HG03135 (cell line): ENCODE data around the gene ANKRD23.
A peak's percentile ranks its signal among the peaks of the same experiment; 100 is the strongest.
"Not testable (repeated sequence)": the region's sequence is repeated elsewhere in the genome, so short reads cannot be mapped to it uniquely, and the experiment has no call there.

Experiments
- ATAC-seq: cut with Tn5 transposase; IDR thresholded peaks from one replicate; pipeline ENCODE4 v1.9.1; 2021; ENCODE audit warnings: mild to moderate bottlenecking, moderate library complexity; ENCODE audit not compliant: unreplicated experiment

ANKRD23 gene

GRCh38 chr2:96864343-96865091 is 20.7 kb upstream of the ANKRD23 start:
- ATAC-seq = no peak

- no peak for ATAC-seq
Measured at GRCh38 chr2:96863575-96864342, 19.9 kb upstream of the ANKRD23 start.

GRCh38 chr2:96863056-96863455 is 19.2 kb upstream of the ANKRD23 start:
- not testable (repeated sequence) for ATAC-seq

- no peak for ATAC-seq
Measured at GRCh38 chr2:96861074-96861473, 17.3 kb upstream of the ANKRD23 start.

GRCh38 chr2:96860065-96861029 is 16.5 kb upstream of the ANKRD23 start:
- no peak for ATAC-seq

- ATAC-seq = no peak
Measured at GRCh38 chr2:96859681-96860064, 15.9 kb upstream of the ANKRD23 start.

GRCh38 chr2:96859099-96859649 is 15.4 kb upstream of the ANKRD23 start:
- no peak for ATAC-seq

- ATAC-seq = peak; percentile 92
Measured at GRCh38 chr2:96857667-96858372, 14.0 kb upstream of the ANKRD23 start, which contains the start of gene ANKRD39. Gene ANKRD39 (minus strand): TSS chr2:96858016. CDS start chr2:96857987, 29 bp downstream.

- ATAC-seq = peak; percentile 11
Measured at GRCh38 chr2:96856776-96857666, 13.2 kb upstream of the ANKRD23 start.

GRCh38 chr2:96853321-96853720 is 9.5 kb upstream of the ANKRD23 start:
- ATAC-seq = no peak

GRCh38 chr2:96852667-96853066 is 8.8 kb upstream of the ANKRD23 start:
- no peak for ATAC-seq

GRCh38 chr2:96848264-96848663 is 4.4 kb upstream of the ANKRD23 start:
- ATAC-seq = no peak

GRCh38 chr2:96847586-96847985 is 3.8 kb upstream of the ANKRD23 start:
- no peak for ATAC-seq

GRCh38 chr2:96846825-96847224 is 3.0 kb upstream of the ANKRD23 start:
- no peak for ATAC-seq

GRCh38 chr2:96844405-96844808 is 586 bp upstream of the ANKRD23 start:
- ATAC-seq = no peak

- no peak for ATAC-seq
Measured at GRCh38 chr2:96842600-96842999, 1.2 kb downstream of the ANKRD23 start.

GRCh38 chr2:96841701-96842495 is 1.9 kb downstream of the ANKRD23 start:
- ATAC-seq = no peak
